ENCODE measurements around the gene PREB. TPM values are rescaled to one million over a fixed set of nuclear protein-coding genes. Genes with fewer than 3 reads are reported as not detected.
"Not testable (repeated sequence)": the region's sequence is repeated elsewhere in the genome, so short reads cannot be mapped to it uniquely, and the experiment has no call there.

The PREB gene
- total and polyA plus RNA-seq, 8 donors, result 34.3 to 65.3 (median 39.9) TPM

DNA sequence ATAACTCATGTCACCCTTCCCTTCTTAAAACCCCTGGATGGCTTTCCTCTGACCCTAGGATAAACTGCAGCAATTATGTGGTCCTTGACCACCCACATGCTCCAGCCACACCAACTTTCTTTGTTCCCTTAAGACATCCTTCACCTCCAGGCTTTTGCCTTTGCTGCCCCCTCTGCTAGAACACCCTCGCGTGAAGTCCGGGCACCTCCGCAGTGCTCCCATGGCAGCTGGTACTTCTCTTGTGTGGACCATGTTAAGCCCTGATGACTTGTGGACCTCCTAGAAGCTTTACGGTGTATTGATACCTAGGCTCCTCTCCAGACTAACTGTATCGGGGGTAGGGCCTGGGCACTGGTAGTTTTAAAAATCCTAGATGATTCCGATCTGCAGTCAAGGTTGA is 11.6 kb downstream of the PREB start:
- Histone ChIP-seq H3K4me1 (peaks cover 5 to 26% of the 10 kb centered on the region in 2 donors), H3K4me3 (peak overlapping the region in 1 of 2 donors; percentile 58), H3K36me3 (no peaks in the 10 kb centered on the region), H3K27me3 (peaks cover 9 to 29% of the 10 kb centered on the region in 2 donors), H3K9me3 (no peaks in the 10 kb centered on the region), H3K27ac (peak overlapping the region in 1 of 2 donors; percentile 84)
- ATAC-seq, result no peak
- intact Hi-C loops (cut with DNase I), result no loop called here
- TF ChIP-seq, protein P1, sequence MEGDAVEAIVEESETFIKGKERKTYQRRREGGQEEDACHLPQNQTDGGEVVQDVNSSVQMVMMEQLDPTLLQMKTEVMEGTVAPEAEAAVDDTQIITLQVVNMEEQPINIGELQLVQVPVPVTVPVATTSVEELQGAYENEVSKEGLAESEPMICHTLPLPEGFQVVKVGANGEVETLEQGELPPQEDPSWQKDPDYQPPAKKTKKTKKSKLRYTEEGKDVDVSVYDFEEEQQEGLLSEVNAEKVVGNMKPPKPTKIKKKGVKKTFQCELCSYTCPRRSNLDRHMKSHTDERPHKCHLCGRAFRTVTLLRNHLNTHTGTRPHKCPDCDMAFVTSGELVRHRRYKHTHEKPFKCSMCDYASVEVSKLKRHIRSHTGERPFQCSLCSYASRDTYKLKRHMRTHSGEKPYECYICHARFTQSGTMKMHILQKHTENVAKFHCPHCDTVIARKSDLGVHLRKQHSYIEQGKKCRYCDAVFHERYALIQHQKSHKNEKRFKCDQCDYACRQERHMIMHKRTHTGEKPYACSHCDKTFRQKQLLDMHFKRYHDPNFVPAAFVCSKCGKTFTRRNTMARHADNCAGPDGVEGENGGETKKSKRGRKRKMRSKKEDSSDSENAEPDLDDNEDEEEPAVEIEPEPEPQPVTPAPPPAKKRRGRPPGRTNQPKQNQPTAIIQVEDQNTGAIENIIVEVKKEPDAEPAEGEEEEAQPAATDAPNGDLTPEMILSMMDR (IDR thresholded peaks at IDR 0.05), result no peak
- no peak for DNase-seq

DNA sequence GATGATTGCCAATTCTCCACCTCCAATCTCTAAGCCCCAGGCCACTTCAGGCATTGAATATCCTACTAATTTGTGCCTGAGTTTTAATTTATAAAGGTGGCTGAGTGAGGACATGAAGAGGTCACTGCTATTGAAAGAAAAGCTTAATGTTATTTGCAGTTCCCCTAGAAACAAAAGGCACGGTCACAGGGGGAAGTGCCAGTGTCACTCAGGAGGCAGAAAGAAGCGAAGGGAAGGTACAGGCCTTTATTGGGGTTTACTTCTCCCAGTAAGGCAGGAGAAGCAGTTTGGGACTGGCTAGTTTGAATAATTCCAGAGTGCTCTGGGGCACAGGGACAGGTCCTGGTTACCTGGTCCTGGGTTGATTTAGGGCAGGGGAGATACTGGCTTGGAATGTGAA is 12.5 kb downstream of the PREB start:
- no peaks in the 10 kb centered on the region for H3K36me3 ChIP-seq
- ATAC-seq (no peak), DNase-seq (no peak)
- no peak overlapping the region for H3K4me3 ChIP-seq
- no peak overlapping the region for H3K27ac ChIP-seq
- no peaks in the 10 kb centered on the region for H3K9me3 ChIP-seq
- intact Hi-C loops (cut with DNase I), result no loop called here
- TF ChIP-seq, protein P1 (IDR thresholded peaks at IDR 0.05), result no peak
- H3K27me3 ChIP-seq, result peaks cover 16 to 38% of the 10 kb centered on the region in 2 donors
- H3K4me1 ChIP-seq, result peaks cover 5 to 26% of the 10 kb centered on the region in 2 donors

DNA sequence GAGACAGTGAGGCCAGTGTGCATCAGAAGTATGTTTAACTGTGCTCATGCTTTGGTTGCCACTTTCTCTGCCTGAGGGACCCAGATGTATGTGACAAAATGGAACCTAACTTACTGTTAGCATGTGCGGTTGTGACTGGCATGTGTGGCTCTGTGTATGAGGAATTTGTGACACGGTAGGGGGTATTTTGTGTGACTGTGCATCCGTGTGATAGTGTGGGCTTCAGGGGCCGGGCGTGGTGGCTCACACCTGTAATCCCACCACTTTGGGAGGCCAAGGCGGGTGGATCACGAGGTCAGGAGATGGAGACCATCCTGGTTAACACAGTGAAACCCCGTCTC is 15.1 kb downstream of the PREB start:
- DNase-seq; H3K27ac ChIP-seq; H3K9me3 ChIP-seq; intact Hi-C loops (cut with DNase I); H3K36me3 ChIP-seq; ATAC-seq: not testable (repeated sequence)
- peaks cover 5 to 26% of the 10 kb centered on the region in 2 donors for H3K4me1 ChIP-seq
- peaks cover 16 to 48% of the 10 kb centered on the region in 2 donors for H3K27me3 ChIP-seq
- H3K4me3 ChIP-seq, result peak overlapping the region; percentile 24 to 28

DNA sequence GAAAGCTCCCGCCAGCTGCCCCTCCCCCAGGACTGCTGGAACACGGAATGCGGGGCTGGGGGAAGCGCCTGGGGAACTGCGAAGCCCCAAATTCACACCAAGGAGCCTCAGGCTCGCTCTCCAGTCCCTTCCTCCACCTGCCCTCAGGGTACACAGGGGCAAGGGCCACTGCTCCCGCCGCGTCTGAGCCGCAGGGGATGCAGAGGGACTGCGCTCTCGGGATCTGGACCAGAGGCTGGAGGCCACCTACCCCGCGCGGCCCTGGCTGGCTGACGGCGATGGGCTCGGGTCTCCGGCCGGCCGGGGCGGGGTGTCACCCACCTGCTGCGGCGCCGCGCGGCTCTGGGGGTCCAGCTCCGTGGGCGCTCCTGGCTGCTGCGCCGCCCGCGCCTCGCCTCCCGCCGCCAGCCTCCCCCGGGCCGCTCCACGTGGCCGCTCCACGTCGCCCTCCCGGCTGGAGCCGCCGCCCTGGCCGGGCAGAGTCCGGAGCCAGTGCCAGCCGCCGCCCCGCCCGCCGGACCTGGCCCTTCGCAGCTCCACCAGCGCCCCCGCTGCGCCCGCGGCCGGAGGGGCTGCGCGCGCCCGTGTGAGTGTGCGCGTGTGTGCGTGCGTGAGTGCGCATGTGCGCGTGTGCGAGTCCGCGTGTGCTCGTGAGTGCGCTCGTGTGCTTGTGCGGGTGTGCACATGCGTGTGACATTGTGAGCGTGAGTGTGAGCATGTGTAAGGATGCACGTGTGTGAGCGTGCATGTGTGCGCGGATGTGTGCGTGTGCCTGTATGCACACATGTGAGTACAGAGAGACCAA is 15.7 kb downstream of the PREB start, which contains the start of gene CGREF1:
Gene CGREF1, minus strand, starts transcription at position 604 of the 805 bp plus-strand sequence. CDS start 14,762 bp downstream, outside the sequence.
- Histone ChIP-seq H3K27me3 (peaks cover 16 to 48% of the 10 kb centered on the region in 2 donors), H3K27ac (no peak within 1 kb of the TSS), H3K36me3 (no peaks in the 10 kb centered on the region), H3K4me3 (peak within 1 kb of the TSS; percentile 24 to 28), H3K4me1 (peaks cover 5 to 21% of the 10 kb centered on the region in 2 donors), H3K9me3 (no peaks in the 10 kb centered on the region)
- ATAC-seq (peak; percentile 21), DNase-seq (peak in 1 of 4 donors; percentile 77)
- intact Hi-C loops (cut with DNase I), result no loop called here
- TF ChIP-seq, protein P1 (IDR thresholded peaks at IDR 0.05), result no peak

DNA sequence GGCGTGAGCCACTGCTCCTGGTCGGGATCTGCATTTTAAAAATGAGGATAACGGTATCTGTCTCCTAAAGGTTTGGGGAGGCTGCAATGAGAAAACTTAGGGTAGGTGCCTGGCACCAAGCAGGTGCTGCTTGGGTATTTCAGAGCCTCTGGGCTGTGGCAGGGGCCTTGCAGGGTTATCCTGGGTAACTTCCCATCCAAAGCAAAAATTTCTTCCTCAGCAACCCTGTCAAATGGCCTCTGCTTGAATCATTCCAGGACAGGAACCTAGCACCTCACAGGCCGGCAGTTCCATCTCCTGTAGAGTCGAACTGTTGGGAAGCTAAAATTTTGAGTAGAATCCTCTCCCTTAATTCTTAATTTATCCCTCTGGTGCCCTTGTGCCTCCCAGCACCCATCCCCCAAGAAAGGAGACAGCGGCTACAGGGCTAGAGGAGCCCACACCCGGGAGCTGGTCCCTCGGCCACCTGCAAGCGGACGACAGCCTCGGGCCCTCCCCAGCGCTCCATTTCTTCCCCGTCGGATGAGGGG is 16.4 kb downstream of the PREB start:
- Histone ChIP-seq H3K9me3 (no peaks in the 10 kb centered on the region), H3K4me3 (peak overlapping the region; percentile 24 to 28), H3K27me3 (peaks cover 16 to 48% of the 10 kb centered on the region in 2 donors), H3K27ac (no peak overlapping the region), H3K36me3 (no peaks in the 10 kb centered on the region), H3K4me1 (peaks cover 5 to 17% of the 10 kb centered on the region in 2 donors)
- TF ChIP-seq, protein P1 (IDR thresholded peaks at IDR 0.05), result no peak
- intact Hi-C loops (cut with DNase I), result no loop called here
- DNase-seq (no peak), ATAC-seq (no peak)

Data from left lung (tissue), 10 donors.